ENCODE measurements around the gene UBLCP1.

UBLCP1 gene

GRCh38 chr5:159313197-159313596 lies 50.1 kb downstream of the UBLCP1 start:
- DNase-seq (ENCODE audit: low spot score) = no peak

DNA sequence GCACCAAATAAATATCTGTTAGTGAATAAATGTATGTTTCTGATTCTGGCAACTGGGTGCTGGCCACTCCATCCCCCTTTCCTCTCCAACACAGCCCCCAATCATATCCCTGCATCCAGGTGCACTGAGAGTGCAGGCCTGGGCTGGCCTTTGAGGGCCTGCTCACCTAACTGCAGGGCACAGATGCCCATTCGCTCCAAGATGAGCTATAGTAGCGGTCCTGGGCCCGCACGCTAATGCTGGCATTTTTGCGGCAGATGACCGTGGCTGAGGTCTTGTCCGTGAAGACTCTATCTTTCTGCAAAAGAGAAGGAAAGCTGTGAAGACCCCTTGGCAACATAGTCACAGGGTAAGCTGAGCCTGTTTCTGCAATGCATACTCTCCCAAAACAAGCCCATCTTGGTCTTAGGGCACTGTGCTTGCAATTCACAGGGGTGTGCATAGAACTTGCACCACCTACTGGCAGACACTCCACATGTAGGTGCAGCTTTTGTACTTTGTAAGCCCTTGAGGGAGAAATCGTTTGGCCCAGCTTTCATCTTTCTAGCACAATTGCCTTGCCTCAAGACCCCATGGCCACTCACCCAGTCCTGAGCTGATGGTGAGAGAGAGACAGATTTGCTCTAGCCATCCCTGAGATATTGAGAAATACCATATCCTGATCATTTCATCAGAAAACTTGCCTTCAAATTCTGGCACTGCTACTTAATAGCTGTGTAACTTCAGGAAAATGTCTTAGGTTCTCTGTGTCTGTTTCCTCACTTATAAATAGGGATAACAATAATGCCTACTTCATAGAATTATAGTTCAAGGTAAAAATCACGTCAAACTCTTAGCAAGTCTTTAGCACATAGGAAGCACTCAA lies 53.7 kb downstream of the UBLCP1 start:
- peak; percentile 64 for DNase-seq (ENCODE audit: low spot score)

DNA sequence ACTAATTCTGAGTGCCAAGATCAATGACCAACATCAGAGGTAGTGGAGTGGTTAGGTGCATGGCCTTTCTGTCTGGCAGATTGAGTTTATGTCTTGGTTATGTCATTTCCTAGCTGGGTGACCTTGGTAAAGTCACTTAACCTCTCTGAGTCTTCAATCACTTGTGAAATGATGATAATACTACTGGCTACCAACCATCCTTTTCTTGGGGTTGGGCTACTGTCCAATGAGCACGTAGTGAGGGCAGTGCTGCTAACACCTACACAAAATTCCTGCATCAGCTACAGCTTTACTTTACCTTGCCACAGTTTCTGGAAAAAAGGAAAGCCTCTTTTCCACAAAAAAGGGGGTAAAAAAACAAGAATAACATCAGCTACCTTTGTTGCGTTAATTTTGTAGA lies 54.8 kb downstream of the UBLCP1 start:
- no peak for DNase-seq (ENCODE audit: low spot score)

DNA sequence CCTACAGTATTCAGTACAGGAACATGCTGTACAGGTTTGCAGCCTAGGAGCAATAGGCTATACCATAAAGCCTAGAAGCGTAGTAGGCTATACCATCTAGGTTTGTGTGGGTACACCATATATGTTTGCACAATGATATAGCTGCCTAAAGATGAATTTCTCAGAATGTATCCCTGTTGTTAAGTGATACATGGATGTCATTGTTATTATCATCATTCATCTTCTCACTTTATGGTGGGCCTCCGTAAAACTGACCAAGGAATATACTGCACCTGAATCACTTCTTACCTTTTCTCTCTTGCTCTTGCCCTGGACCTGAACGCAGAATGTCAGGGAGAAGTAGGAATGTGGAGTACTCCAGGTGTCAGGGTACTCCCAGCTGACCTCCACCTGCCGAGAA lies 55.4 kb downstream of the UBLCP1 start:
- DNase-seq (ENCODE audit: low spot score) = no peak

GRCh38 chr5:159319363-159319762 lies 56.3 kb downstream of the UBLCP1 start:
- no peak for DNase-seq (ENCODE audit: low spot score)

- no peak for DNase-seq (ENCODE audit: low spot score)
Measured at GRCh38 chr5:159319832-159320231, 56.7 kb downstream of the UBLCP1 start.

DNA sequence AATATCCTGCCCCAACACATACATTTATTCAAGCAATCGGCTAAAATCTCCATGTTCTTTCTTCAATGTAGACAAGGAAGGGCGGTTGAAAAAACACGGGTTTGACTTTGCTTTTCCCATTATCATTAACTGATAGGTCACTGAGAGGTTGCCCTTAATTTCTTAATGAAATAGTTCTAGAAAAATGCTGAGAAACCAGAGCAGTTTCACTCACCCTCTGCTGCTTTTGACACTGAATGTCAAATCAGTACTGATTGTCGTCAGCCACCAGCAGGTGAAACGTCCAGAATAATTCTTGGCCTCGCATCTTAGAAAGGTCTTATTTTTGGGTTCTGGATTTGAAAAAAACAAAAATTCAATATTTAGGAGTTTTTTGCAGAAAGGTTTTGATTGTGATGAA lies 59.1 kb downstream of the UBLCP1 start:
- no peak for DNase-seq (ENCODE audit: low spot score)

- peak; percentile 81 for DNase-seq (ENCODE audit: low spot score)
Measured at GRCh38 chr5:159324102-159324755, 61.1 kb downstream of the UBLCP1 start.

DNA sequence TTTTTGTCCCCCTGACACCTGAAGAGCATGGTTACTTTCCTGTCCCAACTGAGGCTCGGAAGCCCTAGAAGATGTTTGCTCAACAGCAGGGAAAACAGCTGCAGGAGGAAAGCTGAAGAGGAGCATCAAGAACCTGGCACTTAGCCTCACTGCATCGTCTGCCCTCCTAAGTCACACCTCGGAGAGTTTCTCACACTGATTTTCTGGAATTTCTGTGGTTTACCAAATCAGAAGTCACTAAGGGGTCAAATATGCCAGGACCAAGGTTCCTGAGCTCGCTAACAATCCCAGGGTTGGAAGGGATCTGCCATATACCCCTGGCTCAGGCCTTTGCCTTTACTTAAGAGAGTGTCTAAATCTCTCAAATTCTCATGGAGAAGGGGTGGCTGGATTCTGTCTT lies 61.9 kb downstream of the UBLCP1 start:
- DNase-seq (ENCODE audit: low spot score) = no peak

DNA sequence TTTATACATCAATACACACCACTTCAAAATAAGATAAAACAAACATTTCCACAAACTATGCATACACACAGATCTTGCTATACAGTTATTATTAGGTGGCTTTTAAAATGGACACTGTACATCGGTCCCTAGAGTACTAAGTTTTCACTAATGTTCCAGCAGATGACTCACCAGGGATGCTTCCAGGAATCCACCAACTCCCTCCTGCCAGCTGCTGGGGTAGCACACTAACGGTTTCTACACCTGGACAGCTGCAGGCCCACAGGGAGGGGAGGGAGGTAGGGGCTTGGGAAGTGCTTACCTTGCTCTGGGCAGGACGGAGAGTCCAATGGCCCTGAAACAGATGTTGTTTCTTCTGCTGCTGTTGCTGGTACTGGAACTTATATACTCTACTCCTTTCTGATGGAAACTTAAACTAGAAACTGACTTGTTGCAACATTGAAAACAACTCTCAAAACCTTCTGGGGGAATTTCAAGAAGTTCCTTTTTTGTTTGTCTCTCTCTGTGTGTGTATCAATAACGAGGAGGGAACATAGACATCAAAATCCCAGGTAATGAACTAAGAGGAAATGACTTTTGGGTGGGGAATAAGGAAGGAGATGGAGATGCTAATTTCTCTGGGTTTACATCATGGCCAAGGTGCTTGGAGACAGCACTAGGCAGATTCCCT lies 67.2 kb downstream of the UBLCP1 start, which contains the start of gene IL12B:
Gene IL12B, minus strand, starts transcription at position 357 of the 670 bp plus-strand sequence. CDS start 3,705 bp downstream, outside the sequence.
- peak; percentile 45 for DNase-seq (ENCODE audit: low spot score)

GRCh38 chr5:159331093-159331973 lies 68.2 kb downstream of the UBLCP1 start:
- peak; percentile 72 for DNase-seq (ENCODE audit: low spot score)

DNA sequence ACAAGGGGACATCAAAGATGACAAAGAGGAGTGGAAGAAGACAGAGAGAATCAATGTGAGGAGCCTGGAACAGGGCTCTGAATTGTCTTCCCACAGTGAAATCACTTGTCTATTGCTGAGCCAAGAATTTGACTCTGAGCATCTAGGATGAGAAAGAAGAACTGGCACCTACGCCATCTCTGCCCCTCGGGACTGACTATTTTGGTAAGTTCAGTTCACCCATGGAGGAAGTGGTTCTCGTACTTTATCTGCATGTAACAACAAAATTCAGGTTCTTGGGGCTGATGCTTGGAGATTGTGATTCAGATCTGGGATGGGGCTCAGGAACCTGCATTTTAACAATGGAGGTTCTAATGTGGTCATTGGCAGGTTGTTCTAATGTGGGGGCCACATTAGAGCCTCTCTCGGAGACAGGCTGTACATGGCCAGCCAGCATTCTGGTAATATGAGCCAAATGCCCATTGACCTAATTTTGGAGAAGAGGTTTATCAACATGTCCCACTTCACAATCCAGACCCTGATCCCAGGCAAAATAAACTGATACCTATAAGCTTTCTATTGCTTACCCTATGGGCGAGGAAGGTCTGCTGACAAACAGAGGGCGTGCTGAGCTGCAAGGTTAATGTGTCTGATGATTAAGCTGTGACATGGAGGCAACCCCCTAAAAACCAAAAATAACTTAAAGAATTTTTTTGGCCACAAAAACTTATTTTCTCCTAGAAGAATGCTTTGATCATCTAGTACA lies 69.9 kb downstream of the UBLCP1 start:
- no peak for DNase-seq (ENCODE audit: low spot score)

GRCh38 chr5:159333545-159333925 lies 70.4 kb downstream of the UBLCP1 start:
- DNase-seq (ENCODE audit: low spot score) = no peak
